RWPE1 (cell line): Measurements from ENCODE around the gene C16orf54.
"Not testable (repeated sequence)": the region's sequence is repeated elsewhere in the genome, so short reads cannot be mapped to it uniquely, and the experiment has no call there.

Experiments used
- CTCF ChIA-PET: fragments of 350-600 bp; sonication (Branson Sonifier 250); formaldehyde crosslinking; extraction: SDS; loops from one replicate; lab custom pipeline; 2021; lab: Yijun Ruan, JAX
- POLR2A ChIA-PET: fragments of 400-600 bp; formaldehyde crosslinking; extraction: SDS; loops from one replicate; lab custom pipeline; 2020; ENCODE audit warnings: antibody characterized with exemption; ENCODE audit not compliant: low non-redundant PET; lab: Yijun Ruan, JAX
- DNase-seq: peaks from one replicate; pipeline ENCODE4 v3.0.0; 2012; ENCODE audit warnings: low spot score
- H3K27ac ChIP-seq: fragments of 450-650 bp; 2 replicates; pipeline ENCODE4 v1.5.1; 2017
- TF ChIP-seq, protein P1 (sequence below): fragments of 450-650 bp; conservative IDR thresholded peaks from 2 replicates; pipeline ENCODE4 v1.5.1; 2017; ENCODE audit warnings: low read depth, mild to moderate bottlenecking

C16orf54 gene

DNA sequence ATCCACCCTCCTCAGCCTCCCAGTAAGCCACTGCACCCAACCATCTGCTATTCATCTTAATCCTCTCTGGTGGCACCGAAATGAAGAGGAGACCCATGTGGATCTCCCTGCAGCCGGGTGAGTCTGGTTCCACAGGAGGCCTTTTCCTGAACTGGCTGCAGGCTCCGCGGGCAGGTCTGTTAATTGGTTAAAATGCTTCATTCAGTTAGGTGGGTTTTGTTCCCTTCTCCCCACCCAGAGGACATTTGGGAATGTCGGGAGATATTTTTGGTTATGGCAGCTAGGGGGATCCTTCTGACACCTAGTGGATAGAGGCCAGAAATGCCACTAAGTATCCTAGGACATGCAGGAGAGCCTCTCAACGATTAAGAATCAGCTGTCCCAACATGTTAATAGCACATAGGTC, 16.7 kb downstream of the C16orf54 start:
- no peak overlapping the region for H3K27ac ChIP-seq
- POLR2A ChIA-PET: no interaction called here
- TF ChIP-seq, protein P1, sequence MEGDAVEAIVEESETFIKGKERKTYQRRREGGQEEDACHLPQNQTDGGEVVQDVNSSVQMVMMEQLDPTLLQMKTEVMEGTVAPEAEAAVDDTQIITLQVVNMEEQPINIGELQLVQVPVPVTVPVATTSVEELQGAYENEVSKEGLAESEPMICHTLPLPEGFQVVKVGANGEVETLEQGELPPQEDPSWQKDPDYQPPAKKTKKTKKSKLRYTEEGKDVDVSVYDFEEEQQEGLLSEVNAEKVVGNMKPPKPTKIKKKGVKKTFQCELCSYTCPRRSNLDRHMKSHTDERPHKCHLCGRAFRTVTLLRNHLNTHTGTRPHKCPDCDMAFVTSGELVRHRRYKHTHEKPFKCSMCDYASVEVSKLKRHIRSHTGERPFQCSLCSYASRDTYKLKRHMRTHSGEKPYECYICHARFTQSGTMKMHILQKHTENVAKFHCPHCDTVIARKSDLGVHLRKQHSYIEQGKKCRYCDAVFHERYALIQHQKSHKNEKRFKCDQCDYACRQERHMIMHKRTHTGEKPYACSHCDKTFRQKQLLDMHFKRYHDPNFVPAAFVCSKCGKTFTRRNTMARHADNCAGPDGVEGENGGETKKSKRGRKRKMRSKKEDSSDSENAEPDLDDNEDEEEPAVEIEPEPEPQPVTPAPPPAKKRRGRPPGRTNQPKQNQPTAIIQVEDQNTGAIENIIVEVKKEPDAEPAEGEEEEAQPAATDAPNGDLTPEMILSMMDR: peak; percentile 60
- CTCF ChIA-PET: interaction anchor here (0.5 to 1.7 kb wide), 10 partner anchors 10 to 235 kb away, joined by 3 to 7 read pairs (median 4); no protein-coding TSS in a partner anchor
- DNase-seq: peak; percentile 60

- POLR2A ChIA-PET: no interaction called here
- TF ChIP-seq, protein P1: no peak
- DNase-seq: no peak
- no peak overlapping the region for H3K27ac ChIP-seq
- CTCF ChIA-PET: no interaction called here
Measured at GRCh38 chr16:29727452-29727851, 18.3 kb downstream of the C16orf54 start.

- POLR2A ChIA-PET: no interaction called here
- CTCF ChIA-PET: no interaction called here
- H3K27ac ChIP-seq: no peak overlapping the region
- TF ChIP-seq, protein P1: no peak
- DNase-seq: no peak
Measured at GRCh38 chr16:29726845-29727377, 18.9 kb downstream of the C16orf54 start.

DNA sequence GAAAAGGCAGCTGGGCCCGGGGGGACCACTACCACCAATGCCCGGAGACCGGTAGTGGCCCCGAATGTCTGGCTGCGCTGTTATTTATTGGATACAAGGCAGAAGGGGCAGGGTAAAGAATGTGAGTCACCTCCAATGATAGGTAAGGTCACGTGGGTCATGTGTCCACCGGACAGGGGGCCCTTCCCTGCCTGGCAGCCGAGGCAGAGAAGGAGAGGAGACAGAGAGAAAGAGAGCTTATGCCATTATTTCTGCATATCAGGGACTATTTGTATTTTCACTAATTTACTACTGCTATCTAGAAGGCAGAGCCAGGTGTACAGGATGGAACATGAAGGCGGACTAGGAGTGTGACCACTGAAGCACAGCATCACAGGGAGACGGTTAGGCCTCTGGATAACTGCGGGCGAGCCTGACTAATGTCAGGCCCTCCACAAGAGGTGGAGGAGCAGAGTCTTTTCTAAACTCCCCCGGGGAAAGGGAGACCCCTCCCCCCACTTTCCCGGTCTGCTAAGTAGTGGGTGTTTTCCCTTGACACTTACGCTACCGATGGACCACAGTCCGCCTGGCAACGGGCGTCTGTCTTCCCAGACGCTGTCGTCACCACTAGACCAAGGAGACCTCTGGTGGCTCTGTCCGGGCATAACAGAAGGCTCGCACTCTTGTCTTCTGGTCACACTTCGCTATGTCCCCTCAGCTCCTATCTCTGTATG, 24.5 kb downstream of the C16orf54 start:
- POLR2A ChIA-PET, DNase-seq, H3K27ac ChIP-seq: not testable (repeated sequence)
- CTCF ChIA-PET: interaction anchor here (0.7 to 1.8 kb wide), 3 partner anchors 21 to 284 kb away, joined by 3 to 8 read pairs (median 5); no protein-coding TSS in a partner anchor
- TF ChIP-seq, protein P1: peak; percentile 40

GRCh38 chr16:29720703-29721102, 25.1 kb downstream of the C16orf54 start:
- no peak overlapping the region for H3K27ac ChIP-seq
- POLR2A ChIA-PET: no interaction called here
- CTCF ChIA-PET: interaction anchor here (1.5 kb wide), 1 partner anchor 20 kb away, joined by 8 read pairs; no protein-coding TSS in a partner anchor
- no peak for DNase-seq
- TF ChIP-seq, protein P1: no peak

DNA sequence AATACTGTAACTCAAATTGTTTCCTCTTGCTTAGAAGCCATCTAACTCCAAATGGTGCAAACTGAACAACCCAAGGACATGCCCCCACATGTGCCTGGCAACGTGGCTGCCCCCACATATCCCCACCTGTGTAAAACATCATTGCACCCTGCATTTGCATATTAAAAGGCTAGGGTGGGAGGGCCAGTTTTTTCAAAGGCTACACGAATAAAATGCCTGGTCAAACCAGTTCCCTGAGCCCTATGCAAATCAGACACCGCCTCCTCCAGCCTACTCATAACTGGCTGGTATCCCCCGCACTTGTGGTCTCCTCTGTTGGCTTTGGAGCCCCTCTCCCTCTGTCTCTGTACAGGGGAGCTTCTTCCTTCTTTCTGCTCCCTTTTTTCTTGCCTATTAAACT, 26.7 kb downstream of the C16orf54 start:
- no peak for DNase-seq
- ChIA-PET POLR2A (no interaction called here), CTCF (no interaction called here)
- no peak overlapping the region for H3K27ac ChIP-seq
- TF ChIP-seq, protein P1: no peak
